Femur (tissue), 1 donor: ENCODE measurements around the gene RBM5.

Experiments used
- DNase-seq: peaks from one replicate; pipeline ENCODE4 v3.0.0-alpha.2; 2017

Gene RBM5

GRCh38 chr3:50122071-50122470 lies 33.4 kb downstream of the RBM5 start:
- no peak for DNase-seq

- DNase-seq, result no peak
These were observed 34.1 kb downstream of the RBM5 start for GRCh38 chr3:50122661-50123391.

- DNase-seq, result no peak
These were observed 34.8 kb downstream of the RBM5 start for GRCh38 chr3:50123394-50124051.

- DNase-seq, result no peak
These were observed 35.5 kb downstream of the RBM5 start for GRCh38 chr3:50124052-50124799.

- DNase-seq, result peak; percentile 78
These were observed 36.1 kb downstream of the RBM5 start for GRCh38 chr3:50124800-50125178.

GRCh38 chr3:50125541-50126286 lies 37.0 kb downstream of the RBM5 start:
- no peak for DNase-seq

- no peak for DNase-seq
These were observed 37.8 kb downstream of the RBM5 start for GRCh38 chr3:50126287-50127211.

GRCh38 chr3:50127251-50127691 lies 38.6 kb downstream of the RBM5 start:
- no peak for DNase-seq

- DNase-seq, result no peak
These were observed 39.3 kb downstream of the RBM5 start for GRCh38 chr3:50128001-50128400.

GRCh38 chr3:50130436-50130835 lies 41.7 kb downstream of the RBM5 start:
- no peak for DNase-seq

GRCh38 chr3:50132421-50133282 lies 43.9 kb downstream of the RBM5 start:
- DNase-seq, result no peak

- DNase-seq, result no peak
These were observed 44.5 kb downstream of the RBM5 start for GRCh38 chr3:50133283-50133615.

GRCh38 chr3:50134367-50134766 lies 45.6 kb downstream of the RBM5 start:
- DNase-seq, result no peak

GRCh38 chr3:50135964-50136363 lies 47.2 kb downstream of the RBM5 start:
- DNase-seq, result no peak

- DNase-seq, result no peak
These were observed 48.1 kb downstream of the RBM5 start for GRCh38 chr3:50136714-50137405.

- DNase-seq, result no peak
These were observed 48.8 kb downstream of the RBM5 start for GRCh38 chr3:50137531-50137930.

- DNase-seq, result no peak
These were observed 49.8 kb downstream of the RBM5 start for GRCh38 chr3:50138266-50139200.

GRCh38 chr3:50139308-50139707 lies 50.6 kb downstream of the RBM5 start:
- no peak for DNase-seq

- DNase-seq, result no peak
These were observed 51.2 kb downstream of the RBM5 start for GRCh38 chr3:50139718-50140423.
